Thoracic aorta (tissue), 2 donors: ENCODE results near the gene CACNA2D3. TPM values are rescaled to one million over a fixed set of nuclear protein-coding genes. Genes with fewer than 3 reads are reported as not detected.

Experiments
- ATAC-seq: fragments of 150-250 bp; one replicate; pipeline ENCODE4 v1.8.0; 2017; ENCODE audit warnings: low read depth; ENCODE audit not compliant: insufficient number of reproducible peaks, low FRiP score
- DNase-seq: peaks from one replicate; pipeline ENCODE4 v3.0.0-alpha.2; 2020; ENCODE audit warnings: low spot score
- H3K27ac ChIP-seq, 2 donors: fragments of 200-600 bp; sonication (generic); 1 replicate in 1 of 2; 2 replicates in 1 of 2; pipeline ENCODE4 v1.5.1; 2016; ENCODE audit warnings: mild to moderate bottlenecking in 2 of 2, moderate library complexity in 2 of 2
- H3K27me3 ChIP-seq: fragments of 200-600 bp; sonication (generic); replicated peaks from 2 replicates; pipeline ENCODE4 v1.6.0; 2016; ENCODE audit warnings: mild to moderate bottlenecking; ENCODE audit not compliant: insufficient read depth
- H3K36me3 ChIP-seq: fragments of 200-600 bp; sonication (generic); one replicate; pipeline ENCODE4 v1.5.1; 2016
- H3K4me1 ChIP-seq, 2 donors: fragments of 200-600 bp; sonication (generic); 1 replicate in 1 of 2; 2 replicates in 1 of 2; pipeline versions ENCODE4 v1.5.1 to v1.6.0; 2016; ENCODE audit warnings: low read depth in 2 of 2, mild to moderate bottlenecking in 1 of 2; ENCODE audit not compliant: control insufficient read depth in 1 of 2
- H3K4me3 ChIP-seq: fragments of 200-600 bp; sonication (generic); 2 replicates; pipeline ENCODE4 v1.5.1; 2016; ENCODE audit warnings: mild to moderate bottlenecking
- H3K9me3 ChIP-seq: fragments of 200-600 bp; sonication (generic); 2 replicates; pipeline ENCODE4 v1.5.1; 2016
- total RNA-seq, 2 donors: library from RNA; depleted of rRNA; stranded (reverse); fragments of >200 nt; gene quantifications; one replicate each; pipeline versions ENCODE4 v1.1.0 to v1.2.3, GENCODE V29; 2016
- TF ChIP-seq, protein P1 (sequence below): fragments of 200-600 bp; sonication (generic); IDR thresholded peaks from one replicate; pipeline ENCODE4 v1.5.1; 2019; ENCODE audit warnings: antibody characterized with exemption

Gene CACNA2D3
- total RNA-seq, 2 donors from 2014 or later, result 3.2 to 4.0 TPM

DNA sequence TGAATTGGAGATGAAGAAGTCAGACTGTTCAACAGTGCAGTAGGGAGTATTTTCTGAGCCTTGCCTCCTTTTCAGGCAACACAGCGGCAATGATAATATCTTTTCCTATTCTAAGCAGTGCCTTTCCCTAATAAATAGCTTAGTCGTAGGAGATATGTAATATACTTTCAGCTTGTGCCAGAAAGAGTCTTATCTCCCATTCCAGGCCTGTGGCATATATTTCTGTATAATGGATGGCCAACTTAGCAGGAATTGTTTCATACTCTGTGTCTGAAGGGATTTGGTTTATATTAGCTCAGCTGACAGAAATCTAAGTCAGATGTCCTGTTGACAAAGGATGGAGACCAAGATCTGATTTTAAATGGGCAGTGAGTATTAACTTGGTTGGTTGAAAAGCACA is 397.1 kb downstream of the CACNA2D3 start:
- no peaks in the 10 kb centered on the region for H3K36me3 ChIP-seq
- DNase-seq, result no peak
- TF ChIP-seq, protein P1, sequence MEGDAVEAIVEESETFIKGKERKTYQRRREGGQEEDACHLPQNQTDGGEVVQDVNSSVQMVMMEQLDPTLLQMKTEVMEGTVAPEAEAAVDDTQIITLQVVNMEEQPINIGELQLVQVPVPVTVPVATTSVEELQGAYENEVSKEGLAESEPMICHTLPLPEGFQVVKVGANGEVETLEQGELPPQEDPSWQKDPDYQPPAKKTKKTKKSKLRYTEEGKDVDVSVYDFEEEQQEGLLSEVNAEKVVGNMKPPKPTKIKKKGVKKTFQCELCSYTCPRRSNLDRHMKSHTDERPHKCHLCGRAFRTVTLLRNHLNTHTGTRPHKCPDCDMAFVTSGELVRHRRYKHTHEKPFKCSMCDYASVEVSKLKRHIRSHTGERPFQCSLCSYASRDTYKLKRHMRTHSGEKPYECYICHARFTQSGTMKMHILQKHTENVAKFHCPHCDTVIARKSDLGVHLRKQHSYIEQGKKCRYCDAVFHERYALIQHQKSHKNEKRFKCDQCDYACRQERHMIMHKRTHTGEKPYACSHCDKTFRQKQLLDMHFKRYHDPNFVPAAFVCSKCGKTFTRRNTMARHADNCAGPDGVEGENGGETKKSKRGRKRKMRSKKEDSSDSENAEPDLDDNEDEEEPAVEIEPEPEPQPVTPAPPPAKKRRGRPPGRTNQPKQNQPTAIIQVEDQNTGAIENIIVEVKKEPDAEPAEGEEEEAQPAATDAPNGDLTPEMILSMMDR, result no peak
- no peak overlapping the region for H3K27ac ChIP-seq
- no peaks in the 10 kb centered on the region for H3K27me3 ChIP-seq
- H3K4me3 ChIP-seq, result no peak overlapping the region
- no peaks in the 10 kb centered on the region for H3K9me3 ChIP-seq
- peaks cover 0 to 7% of the 10 kb centered on the region in 2 donors for H3K4me1 ChIP-seq
- ATAC-seq, result no peak

DNA sequence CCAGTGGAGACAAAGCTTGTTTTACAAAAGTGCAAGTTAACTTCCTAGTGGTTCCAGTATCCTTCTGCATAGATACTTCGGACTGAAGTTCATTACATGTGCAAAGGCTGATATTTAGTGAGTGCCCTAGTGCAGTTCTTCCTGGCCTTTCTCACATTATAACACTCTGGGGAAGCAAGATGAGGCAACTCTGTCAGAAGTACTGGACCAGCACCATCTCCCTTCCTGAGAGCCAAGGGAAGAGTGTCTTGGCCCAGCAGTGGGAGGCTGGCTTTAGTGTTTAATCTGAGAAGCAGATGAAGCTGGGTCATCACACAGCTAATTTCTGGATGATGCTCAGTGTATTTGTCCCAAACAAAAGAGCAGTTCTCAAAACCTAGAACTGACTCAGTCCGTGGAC is 397.7 kb downstream of the CACNA2D3 start:
- DNase-seq, result no peak
- no peak for ATAC-seq

DNA sequence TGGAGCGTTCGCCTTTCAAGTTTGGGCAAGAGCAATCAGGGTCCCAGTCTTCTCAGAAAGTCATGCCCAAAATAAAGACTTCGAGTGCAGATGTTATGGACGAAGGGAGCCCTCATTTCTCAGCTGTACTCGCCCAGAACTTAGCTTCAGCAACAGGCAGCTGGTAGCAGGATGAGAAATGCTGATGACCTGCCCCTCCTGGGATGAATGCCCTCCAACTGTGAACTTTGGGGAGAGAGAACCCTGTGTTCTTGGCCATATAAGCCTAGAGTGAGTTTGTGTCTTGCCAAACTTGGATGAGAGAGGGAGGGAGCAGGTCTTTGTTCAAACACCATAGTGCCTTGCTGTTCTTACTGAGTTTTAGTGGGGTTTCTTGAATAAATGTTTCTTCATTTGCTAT is 405.2 kb downstream of the CACNA2D3 start:
- no peak for DNase-seq
- no peaks in the 10 kb centered on the region for H3K36me3 ChIP-seq
- peak overlapping the region in 1 of 2 donors; percentile 39 for H3K27ac ChIP-seq
- H3K4me1 ChIP-seq, result peaks cover 0 to 20% of the 10 kb centered on the region in 2 donors
- no peaks in the 10 kb centered on the region for H3K27me3 ChIP-seq
- ATAC-seq, result no peak
- peaks cover 15% of the 10 kb centered on the region for H3K9me3 ChIP-seq
- TF ChIP-seq, protein P1, result no peak
- no peak overlapping the region for H3K4me3 ChIP-seq

More for the DNA sequence above, 397.7 kb downstream of the CACNA2D3 start:
- H3K4me1 ChIP-seq, result peaks cover 0 to 7% of the 10 kb centered on the region in 2 donors
- no peaks in the 10 kb centered on the region for H3K27me3 ChIP-seq
- H3K36me3 ChIP-seq, result no peaks in the 10 kb centered on the region
- no peak overlapping the region for H3K27ac ChIP-seq
- H3K4me3 ChIP-seq, result no peak overlapping the region
- TF ChIP-seq, protein P1, result no peak
- H3K9me3 ChIP-seq, result peaks cover 2% of the 10 kb centered on the region

DNA sequence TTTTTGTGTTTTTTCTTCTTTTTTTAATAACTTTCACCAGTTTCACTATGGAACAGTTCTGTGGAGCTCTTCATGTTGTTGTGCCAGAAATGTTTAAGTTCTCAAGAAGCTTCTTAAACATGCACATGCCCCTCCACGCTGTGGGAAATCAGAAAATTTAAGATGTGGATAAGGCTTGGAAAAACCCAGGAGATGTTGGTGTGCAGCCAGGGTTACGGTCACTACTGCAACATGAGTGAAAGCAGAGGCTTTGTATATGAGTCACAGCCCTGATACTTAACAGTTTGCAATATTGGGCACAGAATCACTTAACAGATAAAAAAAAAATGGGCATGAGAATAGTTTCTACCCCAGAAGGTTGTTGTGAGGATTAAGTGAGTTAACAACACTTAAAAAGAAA is 405.6 kb downstream of the CACNA2D3 start:
- Histone ChIP-seq H3K9me3 (peaks cover 15% of the 10 kb centered on the region), H3K36me3 (no peaks in the 10 kb centered on the region), H3K27ac (peak overlapping the region in 1 of 2 donors; percentile 39), H3K4me3 (no peak overlapping the region), H3K27me3 (no peaks in the 10 kb centered on the region), H3K4me1 (peaks cover 0 to 20% of the 10 kb centered on the region in 2 donors)
- peak; percentile 28 for DNase-seq
- no peak for ATAC-seq
- TF ChIP-seq, protein P1, result no peak

DNA sequence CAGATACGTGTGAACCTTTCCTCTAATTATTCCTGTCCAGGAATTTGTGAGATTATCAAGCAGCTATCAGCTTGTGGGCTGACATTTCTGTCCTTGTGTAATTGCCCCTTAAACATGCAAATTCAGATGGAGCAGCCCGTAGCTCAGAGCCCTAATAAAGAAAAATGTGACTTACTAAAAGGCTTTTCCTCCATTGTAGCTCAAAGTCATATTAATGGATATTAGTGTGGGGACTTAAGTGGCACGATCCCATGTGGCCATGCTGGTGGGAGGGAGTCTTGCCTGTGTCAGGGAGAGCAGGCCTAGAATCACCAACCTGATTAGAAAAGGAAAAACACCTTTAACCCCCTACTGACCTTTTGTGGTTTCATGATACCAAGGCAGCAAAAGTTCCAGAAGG is 406.3 kb downstream of the CACNA2D3 start:
- H3K4me1 ChIP-seq, result peaks cover 0 to 20% of the 10 kb centered on the region in 2 donors

More for the DNA sequence above, 406.3 kb downstream of the CACNA2D3 start:
- ATAC-seq (no peak), DNase-seq (no peak)
- no peak overlapping the region for H3K27ac ChIP-seq
- no peaks in the 10 kb centered on the region for H3K27me3 ChIP-seq
- no peaks in the 10 kb centered on the region for H3K36me3 ChIP-seq
- TF ChIP-seq, protein P1, result no peak
- H3K4me3 ChIP-seq, result no peak overlapping the region
- H3K9me3 ChIP-seq, result peaks cover 15% of the 10 kb centered on the region
